HT-29 (cell line): ENCODE results near the gene PRKAG2. TPM values are rescaled to one million over a fixed set of nuclear protein-coding genes. Genes with fewer than 3 reads are reported as not detected.
A peak's percentile ranks its signal among the peaks of the same experiment; 100 is the strongest.

ENCODE experiments used
- DNase-seq: peaks from one replicate; pipeline ENCODE4 v3.0.0-alpha.2; 2015; ENCODE audit warnings: low spot score
- total RNA-seq: library from RNA; depleted of rRNA; stranded (reverse); fragments of >200 nt; shearing (Covaris generic); gene quantifications from 2 replicates; pipeline ENCODE4 v1.2.3, GENCODE V29; 2014

PRKAG2 gene
- total RNA-seq, 1 experiment from 2014 or later: 5.4 TPM

DNA sequence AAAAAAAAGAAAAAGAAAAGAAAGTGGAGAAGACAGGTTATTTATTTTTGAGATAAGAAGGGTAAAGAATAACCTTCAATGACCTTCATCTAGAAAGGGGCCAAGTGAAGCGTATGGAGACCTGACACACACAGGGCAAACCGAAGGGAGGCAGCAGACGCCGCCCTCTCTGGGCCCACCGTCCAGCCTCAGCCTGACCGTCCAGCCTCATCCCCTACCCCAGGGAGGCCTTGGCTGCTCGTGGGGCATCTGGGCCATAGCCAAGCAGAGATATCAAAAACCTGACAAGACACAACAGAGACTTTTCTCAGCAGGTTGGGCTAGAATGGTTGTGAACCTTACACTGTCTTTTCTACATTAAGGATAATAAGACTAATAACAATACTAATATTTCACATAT lies 10.9 kb downstream of the PRKAG2 start:
- DNase-seq: no peak

DNA sequence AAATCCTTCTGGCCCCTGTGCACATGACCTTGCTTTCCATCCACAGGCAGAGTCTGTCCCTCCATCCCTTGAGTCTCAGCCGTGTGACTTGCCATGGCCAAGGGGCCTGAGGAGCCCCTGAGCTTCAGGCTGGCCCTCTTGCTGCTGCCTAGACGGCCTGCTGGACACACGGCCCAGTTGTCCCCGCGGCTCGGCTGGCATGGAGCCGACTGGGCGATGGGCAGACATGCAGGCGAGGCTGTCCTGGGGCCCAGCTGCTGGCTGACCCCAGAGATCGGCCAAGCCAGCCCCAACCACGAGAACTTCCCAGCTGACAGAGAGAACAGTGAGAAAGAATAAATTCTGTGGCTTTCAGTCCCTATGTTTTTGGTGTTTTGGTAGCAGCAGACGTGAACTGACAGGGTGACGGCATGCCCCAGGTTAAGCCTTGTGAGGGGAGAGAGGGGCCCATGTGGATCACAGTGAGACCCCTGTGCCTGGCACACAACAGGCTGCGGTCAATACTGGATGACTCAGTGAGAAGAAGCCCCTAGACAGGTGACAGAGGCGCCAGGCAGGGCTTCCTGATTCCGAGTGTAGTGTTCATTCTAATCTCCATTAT lies 11.7 kb downstream of the PRKAG2 start:
- no peak for DNase-seq

DNA sequence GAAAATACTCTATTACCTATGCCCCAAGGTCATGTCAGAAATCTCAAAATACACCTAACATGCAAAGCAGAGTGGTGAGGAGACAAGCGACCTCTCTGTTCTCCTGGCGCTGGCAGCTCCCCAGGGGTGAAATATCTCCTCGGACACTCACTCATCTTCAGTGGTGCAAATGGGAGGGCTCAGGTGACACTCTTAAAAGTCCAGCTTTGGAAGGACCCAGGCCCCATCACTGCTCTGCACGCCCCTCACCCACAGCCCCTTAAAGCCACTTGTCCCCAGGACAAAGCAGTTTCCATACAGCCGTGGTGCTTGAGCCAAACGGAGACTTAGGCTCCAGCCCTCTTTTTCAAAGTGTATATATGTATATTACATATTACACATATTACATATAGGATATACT lies 12.4 kb downstream of the PRKAG2 start:
- no peak for DNase-seq

DNA sequence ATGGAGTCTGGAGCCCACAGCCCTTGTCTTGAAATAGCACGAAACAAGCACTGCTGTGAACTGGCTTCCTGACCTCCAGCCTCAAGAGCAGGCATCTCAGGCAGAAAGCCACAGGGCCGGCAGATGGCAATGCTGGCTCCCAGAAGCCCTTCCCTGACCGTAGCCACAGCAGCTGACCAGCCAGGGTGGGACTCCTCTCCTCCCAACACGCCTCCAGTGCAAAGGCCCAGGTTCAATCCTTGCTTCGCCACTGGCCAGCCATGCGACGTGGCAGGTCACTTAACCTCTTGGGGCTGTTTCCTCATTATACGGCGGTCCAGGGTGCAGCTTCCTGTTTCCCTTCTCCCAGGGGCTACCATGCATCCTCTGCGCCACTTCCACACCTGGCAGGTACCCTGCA lies 12.8 kb downstream of the PRKAG2 start:
- peak; percentile 33 for DNase-seq

DNA sequence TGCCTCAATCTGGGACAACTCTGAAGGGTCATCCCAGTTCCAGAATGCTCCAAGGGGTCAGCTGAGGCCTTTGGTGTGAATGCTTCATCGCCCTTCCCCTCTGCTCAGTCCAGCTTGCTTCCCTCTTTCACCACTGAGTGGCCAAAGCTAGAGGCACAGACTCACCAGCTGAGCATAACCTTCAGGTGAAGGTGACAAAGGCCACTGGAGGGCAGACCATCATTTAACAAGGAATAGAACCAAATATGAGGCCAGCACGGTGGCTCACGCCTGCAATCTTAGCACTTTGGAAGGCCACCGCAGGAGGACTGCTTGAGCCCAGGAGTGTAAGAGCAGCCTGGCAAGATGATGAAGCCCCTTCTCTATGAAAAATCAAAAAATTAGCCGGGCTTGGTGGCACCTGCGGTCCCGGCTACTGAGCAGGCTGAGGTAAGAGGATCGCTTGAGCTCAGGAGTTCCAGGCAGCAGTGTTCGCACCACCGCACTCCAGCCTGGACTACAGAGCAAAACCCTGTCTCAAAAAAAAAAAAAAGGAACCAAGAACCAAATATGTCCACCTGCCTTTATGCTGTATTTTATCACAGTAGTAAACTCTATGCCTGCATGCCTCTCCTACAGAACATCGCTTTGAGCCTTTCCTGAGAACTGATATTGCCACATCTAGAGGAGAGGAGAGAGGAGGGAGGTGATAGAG lies 13.4 kb downstream of the PRKAG2 start:
- DNase-seq: no peak

DNA sequence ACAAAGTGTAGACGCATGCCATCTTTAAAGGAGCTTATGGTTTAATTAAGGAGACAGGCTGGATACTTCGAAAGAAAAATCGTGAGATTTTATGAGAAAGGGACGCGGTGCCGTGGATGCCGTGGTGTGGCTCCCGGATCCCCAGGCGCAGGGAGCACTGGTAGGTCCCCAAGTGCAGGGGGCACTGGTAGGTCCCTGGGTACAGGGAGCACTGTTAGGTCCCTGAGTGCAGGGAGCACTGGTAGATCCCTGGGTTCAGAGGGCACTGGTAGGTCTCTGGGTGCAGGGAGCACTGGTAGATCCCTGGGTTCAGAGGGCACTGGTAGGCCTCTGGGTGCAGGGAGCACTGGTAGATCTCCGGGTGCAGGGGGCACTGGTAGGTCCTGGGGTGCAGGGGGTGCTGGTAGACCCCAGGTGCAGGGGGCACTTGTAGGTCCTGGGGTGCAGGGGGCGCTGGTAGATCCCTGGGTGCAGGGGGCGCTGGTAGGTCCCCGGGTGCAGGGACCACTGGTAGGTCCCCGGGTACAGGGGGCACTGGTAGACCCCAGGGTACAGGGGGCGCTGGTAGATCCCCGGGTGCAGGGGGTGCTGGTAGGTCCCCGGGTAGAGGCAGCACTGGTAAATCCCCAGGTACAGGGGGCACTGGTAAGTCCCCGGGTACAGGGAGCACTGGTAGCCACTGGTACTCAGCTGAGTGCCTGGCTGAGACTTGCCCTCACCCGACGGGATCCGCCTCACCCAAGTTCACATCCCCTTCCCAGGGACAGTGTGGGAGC lies 14.1 kb downstream of the PRKAG2 start:
- DNase-seq: no peak

DNA sequence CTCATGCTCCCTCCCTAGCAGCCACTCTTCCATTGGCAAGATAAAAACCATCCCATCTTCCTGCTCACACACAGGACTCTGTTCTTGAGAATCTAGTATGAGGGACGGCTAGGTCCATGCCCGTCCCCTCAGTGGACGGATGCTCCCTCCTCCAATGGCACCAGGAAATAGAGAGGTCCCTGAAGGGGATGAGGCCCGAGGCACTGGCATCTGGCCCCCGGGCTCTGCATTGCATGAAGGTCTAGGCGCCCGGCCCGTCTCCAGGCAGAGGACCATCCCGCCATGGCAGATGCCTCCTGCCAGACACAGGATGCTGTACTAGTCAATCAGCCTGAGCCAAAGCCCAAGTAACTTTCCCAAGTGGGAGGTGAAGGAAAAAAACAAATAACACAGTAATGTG lies 15.0 kb downstream of the PRKAG2 start:
- no peak for DNase-seq

DNA sequence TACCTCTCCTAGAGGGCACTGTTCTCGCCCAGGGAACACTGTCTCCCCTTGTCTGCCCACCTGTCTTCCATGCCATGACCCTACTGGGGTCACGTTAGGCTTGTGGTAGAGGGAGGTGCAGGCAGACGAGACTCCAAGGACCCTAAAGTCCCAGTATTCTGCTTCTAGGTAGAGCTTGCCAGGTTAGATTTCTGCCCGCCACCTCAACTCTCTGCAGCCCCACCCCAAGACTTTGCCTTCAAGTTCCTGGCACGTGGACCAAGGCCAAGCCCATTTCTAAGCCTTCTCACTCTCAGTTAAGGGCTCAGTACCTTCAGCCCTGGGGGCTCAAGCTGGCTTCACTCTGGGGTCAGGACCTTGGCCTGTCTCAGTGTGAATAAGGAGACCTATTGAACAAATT lies 16.1 kb downstream of the PRKAG2 start:
- DNase-seq: no peak

DNA sequence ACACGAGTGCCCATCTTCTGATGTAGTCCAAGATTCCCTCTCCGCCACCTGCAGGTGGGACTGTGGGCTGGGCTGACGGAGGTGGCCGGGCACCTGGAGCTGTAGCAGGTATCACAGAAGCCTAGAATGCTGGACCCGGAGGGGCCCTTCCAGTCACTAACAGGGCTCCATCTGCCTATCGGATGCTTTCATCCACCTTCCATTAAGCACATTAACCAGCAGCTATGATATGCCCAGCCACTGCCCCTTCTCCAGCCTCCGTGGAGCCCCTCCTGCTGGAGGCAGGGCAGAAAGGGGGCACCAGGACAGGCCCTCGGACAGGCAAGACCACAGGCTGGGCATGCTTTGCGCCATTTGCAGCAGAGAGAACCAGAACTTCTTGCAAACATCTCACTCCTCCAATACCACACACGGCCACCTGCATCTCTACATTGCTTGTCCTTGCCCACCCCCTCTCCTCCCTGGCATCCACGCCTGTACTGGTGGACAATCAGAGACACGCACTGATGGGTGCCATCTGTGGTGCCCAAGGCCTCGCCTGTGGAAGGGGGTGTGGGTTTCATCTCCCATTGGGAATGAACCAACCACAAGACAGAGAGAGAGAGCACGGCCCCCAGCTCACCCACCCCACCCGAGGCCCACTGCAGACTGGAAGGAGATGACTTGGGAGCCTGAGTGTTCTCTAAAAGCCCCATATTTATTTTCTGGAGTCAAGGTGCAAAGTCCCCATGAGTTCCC lies 16.8 kb downstream of the PRKAG2 start:
- DNase-seq: no peak

DNA sequence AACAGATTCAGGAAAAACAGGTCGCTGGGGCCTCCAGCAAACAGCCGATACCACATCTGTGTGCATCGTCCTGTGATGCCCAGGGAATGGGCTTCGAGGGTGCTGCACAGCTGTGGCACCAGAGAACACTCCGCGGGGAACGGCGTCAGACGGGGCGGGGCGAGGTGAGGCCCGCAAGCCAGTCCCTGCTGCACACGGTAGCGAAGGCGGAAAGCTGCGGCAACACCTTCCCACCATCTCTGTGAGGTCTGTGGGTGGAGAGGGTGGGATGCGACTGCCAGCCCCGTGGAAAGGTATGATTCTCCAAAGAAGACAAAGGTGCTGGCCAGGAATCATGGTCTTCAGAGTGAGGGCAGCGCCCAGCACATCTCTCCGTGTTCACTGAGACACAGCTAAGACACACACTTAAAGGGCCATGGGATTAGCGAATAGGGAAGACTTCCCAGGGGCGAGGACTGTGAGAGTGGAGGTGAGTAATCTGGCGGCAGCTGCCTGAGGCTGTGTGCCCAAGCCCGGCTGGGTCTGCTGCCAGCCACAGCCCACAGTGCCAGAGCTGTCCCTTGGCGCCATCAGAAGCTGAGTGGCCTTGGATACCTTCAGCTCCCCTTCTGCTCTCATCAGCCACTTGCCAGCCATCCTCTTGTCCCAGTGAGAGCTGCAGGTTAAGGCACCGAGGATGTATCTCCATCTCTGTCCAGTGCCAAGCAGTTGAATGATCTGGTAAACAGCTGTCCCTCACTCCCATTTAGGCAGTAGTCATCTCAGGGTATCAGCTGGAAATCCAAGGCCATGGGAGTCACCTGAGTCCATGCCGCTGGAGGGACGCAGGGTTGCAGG lies 17.6 kb downstream of the PRKAG2 start:
- DNase-seq: no peak

DNA sequence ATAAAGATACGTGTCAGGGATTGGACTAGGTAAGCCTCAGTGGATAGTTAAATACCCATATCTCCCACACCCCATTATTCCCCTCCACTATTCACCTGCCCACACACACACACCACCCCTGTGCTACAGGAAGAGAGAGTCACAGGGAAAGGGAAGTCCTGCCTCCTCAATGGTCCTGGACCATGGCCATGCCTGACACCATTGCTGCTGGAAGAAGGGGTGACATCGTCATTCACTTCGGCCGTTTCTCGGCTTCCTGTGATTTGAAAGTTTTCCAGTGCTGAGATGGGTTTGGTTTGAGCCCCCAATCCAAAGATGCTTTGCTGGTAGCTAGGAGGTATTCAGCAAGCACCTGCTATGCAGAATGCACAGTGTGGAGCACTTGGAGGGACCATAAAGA lies 18.5 kb downstream of the PRKAG2 start:
- DNase-seq: no peak

DNA sequence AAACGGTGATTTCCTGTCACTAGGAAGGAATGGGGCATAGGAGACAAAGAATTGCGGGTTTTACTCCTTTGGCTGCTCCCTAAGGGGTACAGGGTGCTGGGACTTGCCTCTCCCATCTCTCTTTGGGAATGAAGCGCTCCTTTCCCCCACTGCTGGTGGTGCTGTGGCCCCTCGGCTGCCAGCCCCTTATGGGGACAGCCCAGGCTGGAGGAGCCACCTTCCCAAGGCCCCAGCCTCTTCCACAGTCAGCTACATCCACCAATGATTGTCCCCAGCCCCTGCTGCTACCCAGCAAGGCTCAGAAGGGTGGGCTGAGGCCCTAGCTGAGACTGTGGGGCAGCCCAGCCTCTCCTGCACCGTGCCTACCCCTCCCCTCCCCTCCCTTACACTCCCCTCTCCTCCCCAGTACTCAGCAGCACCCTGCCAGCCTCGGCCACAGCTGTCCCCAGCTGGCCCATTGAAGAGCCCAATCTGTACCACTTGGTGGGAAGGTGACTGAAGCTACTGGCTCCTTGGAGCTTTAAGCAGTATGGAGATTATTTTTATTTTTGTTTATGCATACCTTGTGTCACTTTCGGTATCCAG lies 19.0 kb downstream of the PRKAG2 start:
- no peak for DNase-seq

DNA sequence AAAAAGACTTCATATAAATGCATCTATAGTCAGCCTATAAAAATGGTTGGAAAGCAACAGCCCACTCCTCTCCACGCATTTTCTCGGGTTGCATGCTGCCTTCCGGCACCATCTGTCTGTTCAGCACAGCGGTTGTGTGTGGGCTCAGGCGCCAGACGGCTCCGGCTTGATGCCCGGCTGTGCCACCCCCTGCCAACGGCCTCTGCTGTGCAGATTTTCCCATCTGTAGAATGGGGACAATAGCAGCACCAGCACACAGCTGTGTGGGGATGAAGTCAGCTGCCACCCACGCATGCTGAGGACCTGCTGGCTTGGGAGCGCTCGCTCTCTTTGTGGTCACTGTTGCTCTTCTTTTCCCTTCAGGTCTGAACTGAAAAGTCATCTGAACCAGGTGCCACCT lies 19.5 kb downstream of the PRKAG2 start:
- DNase-seq: no peak

DNA sequence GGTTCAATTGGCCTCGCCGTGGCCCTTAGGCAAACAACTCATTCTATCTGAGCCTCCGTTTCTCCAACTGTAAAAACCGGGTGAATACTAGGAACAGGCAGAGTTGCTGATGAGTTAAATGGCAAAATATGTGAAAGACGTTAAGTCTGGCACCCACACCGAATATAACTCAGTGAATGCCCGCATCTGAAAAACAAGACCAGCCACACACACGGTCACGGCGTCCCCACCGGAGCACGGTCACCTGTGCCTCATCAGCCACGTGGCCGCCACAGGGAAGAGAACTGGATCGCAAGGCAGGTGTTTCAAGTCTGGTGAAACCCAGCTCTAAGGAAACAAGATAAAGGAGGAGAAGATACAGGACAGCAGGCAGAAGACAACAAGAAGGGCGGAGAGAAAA lies 20.4 kb downstream of the PRKAG2 start:
- no peak for DNase-seq

DNA sequence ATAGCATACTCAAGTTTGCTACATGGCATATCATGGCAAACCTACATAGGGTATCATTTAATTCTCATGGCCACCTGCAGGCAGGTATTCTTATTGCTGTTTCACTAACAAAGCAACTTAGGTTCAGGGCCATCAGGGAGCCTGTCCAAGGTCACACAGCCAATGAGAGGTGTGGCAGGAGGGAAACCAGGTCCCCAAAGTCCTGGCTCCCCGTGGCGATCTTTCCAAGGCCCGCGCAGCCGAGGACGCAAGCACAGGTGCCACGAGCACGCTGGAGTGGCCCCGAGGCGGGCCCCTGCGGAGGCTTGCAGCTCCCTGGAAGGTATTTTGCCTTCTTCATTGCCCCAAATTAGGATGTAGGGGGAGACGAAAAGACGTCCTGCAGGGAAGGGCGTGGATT lies 20.8 kb downstream of the PRKAG2 start:
- DNase-seq: peak; percentile 27

DNA sequence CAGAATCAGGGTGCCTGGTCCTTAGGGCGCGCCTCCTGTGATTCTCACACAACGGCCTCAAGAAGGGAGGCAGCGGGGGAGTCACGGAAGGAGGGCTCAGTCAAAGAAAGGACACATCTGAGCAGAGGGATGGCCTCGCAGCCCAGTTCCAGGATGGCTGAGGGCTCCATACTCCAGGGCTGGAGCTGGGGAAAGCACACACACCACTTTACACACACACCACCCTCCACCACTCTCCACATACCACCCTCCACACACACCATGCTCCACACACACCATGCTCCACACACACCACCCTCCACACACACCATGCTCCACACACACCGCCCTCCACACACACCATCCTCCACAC lies 22.2 kb downstream of the PRKAG2 start:
- no peak for DNase-seq

DNA sequence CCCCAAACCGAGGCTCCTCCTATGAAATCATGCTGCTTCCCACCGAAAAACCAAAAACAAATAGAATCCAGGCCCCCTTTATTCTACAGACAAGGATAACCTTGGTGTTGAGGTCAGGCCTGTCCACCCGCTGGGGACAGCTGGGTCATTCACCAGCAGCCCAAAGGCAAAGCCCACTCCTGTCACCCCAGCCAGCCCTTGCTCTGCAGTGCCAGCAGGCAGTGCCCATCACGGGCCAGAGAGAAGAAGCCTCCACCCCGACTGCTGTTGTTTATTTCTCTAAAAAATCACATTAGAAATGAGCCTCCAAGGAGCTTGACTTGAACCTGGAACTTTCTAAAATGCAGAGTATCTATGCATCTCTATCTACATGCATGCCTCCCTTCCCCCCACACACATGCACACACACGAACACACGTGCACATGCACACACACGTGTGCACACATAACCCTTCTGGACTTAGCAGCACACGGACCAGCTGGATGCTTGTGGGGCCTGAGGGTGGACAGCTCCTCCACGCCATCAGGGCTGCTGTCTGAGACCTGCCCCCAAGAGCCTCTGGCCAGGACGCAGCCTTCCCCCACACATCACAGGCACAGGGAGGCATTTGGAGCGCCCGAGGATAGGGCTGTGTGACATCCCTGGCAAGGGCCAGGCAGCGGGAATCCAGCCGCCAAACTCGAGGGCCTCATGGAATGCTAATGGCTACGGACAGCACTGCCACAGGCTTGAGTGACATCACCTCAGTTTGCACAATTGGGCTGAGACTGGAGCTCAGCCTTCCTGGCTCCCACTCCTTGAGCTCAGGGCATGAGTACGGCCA lies 22.8 kb downstream of the PRKAG2 start:
- DNase-seq: no peak

DNA sequence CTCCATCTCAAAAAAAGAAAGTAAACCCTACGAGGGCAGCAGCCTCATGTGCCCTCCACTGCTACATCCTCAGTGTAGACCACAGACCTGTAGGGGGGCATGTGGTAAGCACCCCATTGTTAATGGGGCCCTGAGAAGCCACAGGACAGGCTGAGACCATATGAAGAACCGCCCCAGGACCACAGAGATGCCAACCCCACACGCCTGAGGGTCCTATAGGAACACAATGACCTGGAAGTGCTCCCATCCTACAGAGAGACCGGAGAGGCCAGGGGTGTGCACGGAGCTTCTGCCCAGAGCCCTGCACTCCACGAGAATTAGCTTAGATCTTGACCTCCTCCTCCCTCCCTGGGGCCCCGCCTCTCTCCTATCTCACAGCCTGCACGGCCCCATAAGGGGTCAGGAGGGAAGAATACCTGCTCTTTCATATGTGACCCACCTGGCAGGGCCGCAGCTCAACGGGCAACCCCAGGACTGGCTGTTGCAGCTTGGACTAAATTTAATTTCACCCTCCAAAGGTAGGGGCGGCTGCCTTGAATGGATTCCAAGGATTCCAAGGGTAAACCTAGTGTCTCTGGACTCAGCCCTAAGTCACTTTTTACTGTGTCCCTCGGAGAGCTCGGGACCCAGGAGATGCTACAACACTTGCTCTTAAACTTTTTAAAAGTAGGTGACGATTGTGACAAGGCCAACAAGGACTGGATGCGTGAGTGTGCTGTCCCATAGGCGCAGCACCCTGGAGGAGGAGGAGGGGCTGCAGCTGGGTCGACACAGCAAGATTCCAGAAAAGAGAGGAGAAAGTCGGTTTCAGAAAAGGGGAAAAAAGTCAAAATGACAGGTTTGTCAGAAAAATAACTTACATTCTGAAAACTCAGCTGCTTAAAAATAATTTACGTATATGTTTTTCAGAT lies 24.2 kb downstream of the PRKAG2 start:
- DNase-seq: no peak

DNA sequence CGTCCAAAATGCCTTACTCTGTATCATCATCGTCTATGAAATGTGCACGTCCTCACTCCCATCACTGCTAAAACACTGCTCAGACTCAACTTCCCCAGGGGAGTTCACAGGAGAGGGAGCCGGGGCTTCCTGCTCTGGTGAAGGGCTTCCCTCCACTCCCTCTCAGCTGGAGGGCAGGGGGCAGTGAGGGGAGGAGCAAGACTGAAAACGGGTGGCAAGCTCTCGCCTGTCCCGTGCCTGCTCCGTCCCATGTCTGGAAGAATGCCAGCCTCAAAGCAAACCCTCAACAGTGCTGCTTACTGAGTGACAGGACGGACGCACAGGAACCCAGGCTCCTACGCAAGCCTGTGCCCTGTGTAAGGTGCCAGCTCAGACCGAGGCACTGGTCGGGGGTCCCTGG lies 25.1 kb downstream of the PRKAG2 start:
- DNase-seq: no peak
